ENCODE measurements around the gene HEATR5B.

The HEATR5B gene

DNA sequence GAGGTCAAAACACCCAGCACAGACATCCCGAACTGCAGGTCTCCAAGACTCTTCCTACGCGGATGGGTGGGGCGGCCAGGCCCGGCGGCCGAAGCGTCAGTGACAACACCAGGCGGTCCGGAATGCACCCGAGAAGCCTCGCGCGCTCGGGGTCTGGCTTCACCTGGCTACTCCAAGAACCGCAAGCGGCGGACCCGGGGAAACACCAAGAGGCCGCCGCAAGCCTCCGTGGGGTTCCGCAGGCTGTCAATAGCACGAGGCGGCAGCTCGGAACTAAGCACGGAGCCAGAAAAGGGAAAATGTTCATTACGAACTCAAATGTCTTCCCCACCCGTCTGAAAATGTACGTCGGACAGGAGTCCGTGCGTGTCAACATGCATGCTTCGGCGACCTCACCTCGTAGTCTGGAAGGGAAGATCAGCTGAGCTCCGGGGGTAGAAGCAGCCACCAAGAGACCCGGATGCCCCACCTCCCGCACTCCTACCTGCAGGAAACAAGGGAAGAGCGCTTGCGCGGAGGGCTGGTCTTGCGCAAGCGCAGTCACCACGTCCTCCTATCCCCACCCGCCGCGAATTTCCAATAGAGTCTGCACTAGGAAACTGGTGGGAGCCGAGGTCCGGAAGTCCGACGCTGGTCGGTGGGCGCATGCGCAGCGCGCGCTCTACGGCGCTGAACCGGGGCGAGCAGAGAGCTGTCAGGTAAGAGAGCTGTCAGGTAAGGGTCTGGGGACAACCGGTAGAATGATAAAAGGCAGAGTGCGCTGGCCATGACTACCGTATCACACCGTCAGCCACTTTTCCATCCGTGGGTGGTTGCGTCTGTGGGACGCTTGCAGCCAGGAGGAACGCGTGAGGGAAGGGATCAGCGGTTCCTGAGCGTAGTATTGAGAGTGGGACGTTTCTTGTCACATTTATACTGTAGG lies at the start of gene HEATR5B, which contains the start of gene GPATCH11:
HEATR5B (minus strand) TSS at position 500 of the 922 bp plus-strand sequence. CDS start 958 bp downstream, outside the sequence.
GPATCH11 (plus strand) TSS at position 646 of the 922 bp plus-strand sequence. CDS start 3,864 bp downstream, outside the sequence.
- DNase-seq, result peak; percentile 92 to 97

- DNase-seq, result no peak
These were observed 48.7 kb upstream of the HEATR5B start for GRCh38 chr2:37132914-37133313.

- DNase-seq, result no peak
These were observed 41.2 kb upstream of the HEATR5B start for GRCh38 chr2:37125416-37125815.

GRCh38 chr2:37119157-37119556 lies 35.0 kb upstream of the HEATR5B start:
- DNase-seq, result no peak

GRCh38 chr2:37117566-37117965 lies 33.4 kb upstream of the HEATR5B start:
- no peak for DNase-seq

DNA sequence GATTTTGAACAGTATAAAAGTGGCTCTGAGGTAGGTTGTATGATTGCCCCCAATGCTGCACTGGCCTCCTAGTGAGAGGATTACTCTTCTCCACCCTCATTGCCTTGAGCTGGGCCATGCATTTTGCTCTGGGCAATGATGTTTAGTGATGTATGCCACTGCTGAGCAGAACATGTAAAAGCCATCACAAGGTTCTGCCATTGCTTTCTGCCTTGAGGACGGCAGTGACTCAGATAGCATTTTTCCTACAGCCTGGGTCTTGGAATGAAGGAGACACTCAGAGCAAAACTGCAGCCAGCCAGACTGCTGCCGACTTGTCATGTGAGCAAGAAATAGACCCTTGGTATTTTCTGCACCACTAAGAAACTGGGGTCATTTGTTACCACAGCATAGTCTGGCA lies 27.8 kb upstream of the HEATR5B start:
- DNase-seq, result no peak

DNA sequence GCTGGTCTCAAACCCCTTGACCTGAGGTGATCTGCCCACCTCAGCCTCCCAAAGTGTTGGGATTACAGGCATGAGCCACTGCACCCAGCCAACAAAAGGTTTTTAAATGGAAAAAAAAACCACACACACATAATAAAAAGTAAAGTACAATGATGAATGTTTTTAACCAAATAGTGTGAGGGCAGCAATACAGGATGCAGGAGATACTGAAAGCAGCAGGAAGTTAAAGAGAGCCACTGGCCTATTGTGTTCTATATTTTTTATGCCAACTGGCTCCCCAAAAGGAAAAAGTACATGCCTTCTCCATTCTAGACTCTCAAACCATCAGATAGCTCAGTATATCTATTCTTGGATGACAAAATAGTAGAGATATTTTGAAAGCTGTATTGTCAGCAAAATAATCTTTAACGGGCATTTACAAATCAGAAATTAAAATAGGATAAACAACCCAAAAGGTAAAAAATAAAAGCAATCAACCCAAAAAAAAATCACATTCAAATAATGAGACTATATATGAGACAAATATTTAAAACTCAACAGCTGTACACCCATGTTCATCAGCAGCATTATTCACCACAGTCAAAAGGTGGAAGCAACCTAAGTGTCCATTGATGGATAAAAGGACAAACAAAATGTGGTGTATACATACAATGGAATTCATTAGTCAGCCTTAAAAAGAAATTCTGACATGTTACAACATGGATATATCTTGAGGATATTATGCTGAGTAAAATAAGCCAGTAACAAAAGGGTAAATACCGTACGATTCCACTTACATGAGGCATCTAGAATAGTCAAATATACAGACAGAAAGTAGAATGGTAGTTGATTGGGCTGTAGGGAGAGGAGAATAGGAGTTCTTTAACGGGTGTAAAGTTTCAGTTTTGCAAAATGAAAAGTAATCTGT lies 26.4 kb upstream of the HEATR5B start:
- DNase-seq, result no peak

GRCh38 chr2:37109523-37109922 lies 25.4 kb upstream of the HEATR5B start:
- DNase-seq, result no peak

DNA sequence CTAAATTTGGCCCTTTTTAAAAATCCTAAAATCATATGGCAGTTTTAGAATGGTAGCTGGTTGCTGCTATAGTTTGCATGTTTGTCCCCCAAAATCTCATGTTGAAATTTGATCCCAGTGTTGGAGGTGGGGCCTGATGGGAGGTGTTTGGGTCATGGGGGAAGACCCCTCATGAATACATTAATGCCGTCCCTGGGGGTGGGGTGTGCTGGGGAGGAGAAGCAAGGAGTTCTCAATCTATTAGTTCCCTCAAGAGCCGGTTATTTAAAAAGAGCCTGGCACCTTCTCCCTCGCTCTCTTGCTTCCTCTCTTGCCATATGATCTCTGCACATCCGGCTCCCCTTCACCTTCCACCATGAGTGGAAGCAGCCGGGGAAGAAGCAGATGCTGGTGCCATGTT lies 21.0 kb upstream of the HEATR5B start:
- DNase-seq, result no peak

DNA sequence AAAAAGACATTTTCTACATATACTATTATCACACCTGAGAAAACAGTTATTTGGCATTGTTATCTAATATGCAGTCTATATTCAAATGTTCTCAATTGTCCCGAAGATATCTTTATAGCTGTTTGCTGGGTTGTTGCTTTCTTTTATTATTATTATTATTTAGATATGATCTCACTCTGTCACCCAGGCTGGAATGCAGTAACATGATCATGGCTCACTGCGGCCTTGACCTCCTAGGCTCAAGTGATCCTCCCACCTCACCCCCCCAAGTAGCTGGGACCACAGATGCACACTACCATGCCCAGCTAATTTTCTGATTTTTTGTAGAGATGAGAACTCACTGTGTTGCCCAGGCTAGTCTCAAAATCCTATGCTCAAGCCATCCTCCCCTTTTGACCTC lies 20.0 kb upstream of the HEATR5B start:
- no peak for DNase-seq

DNA sequence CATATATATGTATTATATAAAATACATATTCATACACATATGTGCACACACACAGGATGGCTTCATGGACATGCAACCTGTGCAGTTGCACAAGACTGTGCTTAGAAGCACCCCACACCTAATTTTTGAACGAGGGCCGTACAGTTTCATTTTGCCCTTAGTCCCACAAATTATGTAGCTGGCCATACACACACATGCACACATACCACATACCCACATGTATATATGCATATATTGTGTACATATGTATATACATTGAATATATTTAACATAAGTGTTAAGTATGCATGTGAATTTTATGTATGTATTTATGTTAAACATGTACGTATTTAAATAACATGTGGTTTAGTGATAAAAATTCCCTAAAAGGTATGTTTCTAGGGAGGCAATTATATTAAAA lies 18.4 kb upstream of the HEATR5B start:
- no peak for DNase-seq

DNA sequence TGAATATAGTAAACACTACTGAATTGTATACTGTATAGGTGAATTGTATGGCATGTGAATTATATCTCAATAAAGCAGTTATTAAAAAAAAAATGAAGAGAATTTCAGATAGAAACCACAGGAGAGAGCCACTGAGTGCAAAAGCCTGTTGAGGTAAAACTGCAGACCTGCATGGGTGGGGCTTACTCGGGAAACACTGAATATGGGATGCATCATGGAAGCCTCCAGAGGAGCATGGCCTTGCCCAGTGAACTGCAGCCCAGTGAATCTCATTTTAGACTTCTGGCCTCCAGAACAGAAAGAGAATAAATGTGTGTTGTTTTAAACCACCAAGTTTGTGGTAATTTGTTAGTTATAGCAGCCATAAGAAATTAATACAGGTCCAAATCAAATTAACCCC lies 15.9 kb upstream of the HEATR5B start:
- DNase-seq, result no peak

DNA sequence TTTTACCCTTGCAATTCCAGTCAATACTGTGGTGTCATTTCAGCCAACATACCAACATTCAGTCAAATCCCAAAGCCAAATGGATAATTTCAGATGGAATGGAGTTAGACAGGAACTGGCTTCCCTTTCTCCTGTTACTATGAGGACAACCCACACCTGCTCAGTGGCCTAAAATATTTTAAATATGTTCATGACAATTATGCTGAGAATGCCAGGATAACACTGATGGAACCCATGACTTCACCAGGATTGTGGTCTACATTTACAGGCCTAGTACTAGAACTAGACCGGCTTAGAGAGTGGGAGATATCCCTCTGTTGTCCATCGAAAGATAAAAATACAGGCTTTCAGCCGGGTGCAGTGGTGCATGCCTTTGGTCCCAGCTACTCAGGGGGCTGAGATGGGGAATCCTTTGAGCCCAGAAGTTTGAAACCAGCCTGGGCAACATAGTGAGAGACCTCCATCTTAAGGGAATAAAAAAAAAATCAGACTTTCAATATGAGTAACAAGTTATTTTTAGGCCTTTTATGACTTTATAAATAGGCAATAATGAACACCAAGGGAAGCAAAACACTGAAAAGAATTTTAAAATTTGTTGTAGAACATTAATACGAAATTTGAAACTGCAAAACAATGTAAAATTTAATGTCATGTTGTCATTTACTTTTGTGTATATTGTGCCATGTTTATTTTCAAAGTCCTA lies 14.4 kb upstream of the HEATR5B start:
- no peak for DNase-seq

- no peak for DNase-seq
These were observed 12.4 kb upstream of the HEATR5B start for GRCh38 chr2:37096568-37096967.

- no peak for DNase-seq
These were observed 7.7 kb upstream of the HEATR5B start for GRCh38 chr2:37091873-37092272.

DNA sequence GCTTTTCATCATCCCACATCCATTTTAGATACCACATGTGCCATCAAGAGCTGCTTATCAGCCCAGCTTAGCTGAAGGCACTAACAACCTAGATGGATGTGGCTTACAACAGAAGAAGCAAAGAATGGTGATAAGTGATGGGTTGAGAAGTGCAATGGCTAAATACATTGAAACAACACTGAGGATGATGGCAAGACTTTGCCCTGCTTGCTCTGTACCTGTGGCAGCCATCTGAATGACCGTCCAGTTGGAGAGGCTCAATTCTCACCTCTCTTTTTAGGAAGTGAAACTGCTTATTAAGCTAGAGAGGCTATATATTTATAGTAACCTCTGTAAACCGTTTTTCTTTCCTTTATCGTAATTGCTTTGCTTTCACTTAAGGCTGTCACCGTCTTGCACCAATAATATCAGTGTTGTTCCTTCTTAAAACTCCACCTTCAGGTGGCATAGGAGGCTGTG lies 5.9 kb upstream of the HEATR5B start:
- DNase-seq, result no peak

- DNase-seq, result no peak
These were observed 1.6 kb upstream of the HEATR5B start for GRCh38 chr2:37085731-37086147.

DNA sequence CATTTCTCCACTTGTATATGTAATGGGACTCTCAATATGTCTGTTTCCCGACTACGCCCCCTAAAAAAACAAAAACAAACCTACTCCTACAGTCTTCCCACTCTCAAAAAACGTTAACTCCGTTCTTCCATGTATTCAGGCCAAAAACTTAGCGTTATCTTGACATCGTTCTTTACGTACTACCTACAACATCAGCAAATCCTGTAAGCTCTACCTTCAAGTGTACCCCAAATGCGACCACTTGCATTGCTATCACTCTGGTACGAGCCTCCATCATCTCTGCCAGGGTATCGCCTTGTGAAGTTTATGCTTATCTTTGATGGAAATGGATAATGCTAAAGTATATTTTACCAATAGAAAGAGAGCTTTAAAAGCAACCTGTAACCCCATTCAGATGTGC lies 625 bp upstream of the HEATR5B start:
- no peak for DNase-seq

DNA sequence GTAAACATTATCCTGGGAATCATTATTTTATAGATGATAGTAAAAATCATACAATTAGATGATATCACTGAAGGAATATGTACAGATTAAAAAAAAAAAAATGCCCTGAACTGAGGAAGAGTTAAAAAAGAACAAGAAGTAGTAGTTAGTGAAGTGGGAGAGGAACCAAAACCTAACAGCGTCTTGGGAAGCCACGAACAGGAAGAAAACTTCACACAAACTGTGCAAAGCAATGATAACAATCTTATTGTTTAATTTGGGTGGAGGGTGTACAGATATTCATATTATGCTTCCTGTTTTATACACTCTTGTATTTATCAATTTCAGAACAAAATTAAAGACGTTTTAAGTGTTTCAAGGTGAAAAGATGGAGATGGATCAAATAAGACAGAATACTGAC lies 3.5 kb downstream of the HEATR5B start:
- no peak for DNase-seq

DNA sequence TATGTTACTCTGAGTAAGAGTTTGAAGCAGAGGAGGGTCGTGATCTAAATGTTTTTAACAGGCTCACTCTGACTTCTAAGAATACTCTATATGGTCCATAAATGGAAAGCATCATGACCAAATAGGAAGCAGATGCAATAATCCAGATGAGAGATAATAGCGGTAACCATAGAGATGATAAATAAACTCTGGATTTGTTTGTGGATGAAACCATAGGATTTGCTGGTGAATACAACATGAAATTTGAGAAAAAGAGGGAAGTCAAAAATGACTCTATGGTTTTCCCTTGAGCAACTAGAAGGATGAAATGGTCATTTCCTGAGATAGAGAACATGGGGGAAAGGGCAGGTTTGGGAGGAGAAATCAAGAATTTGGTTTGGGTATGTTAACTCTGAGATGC lies 3.9 kb downstream of the HEATR5B start:
- DNase-seq, result no peak

- DNase-seq, result no peak
These were observed 13.2 kb downstream of the HEATR5B start for GRCh38 chr2:37070931-37071330.

DNA sequence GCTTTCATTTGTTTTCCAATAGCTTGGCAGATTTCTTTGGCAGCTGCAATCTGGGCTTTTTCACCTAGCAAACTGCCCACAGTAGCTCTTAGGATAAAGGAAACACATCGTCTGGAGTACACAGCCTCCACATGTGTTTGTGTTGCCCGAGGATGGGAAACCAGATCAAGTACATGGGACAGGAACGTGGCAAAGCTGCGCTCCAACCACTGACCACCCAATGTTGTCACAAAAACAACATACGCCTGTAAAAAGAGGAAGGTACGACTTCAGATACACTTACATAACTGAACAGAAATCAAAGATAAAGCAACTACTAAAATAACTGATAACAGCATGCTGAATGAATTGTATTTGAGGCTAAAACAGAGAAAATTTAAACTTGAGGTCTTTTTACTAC lies 15.5 kb downstream of the HEATR5B start:
- no peak for DNase-seq

- DNase-seq, result no peak
These were observed 22.4 kb downstream of the HEATR5B start for GRCh38 chr2:37061776-37062175.
